ENCODE data around the gene DVL2. TPM values are rescaled to one million over a fixed set of nuclear protein-coding genes. Genes with fewer than 3 reads are reported as not detected.

DVL2 gene
- total RNA-seq, 1 experiment from 2014 or later, result 45.7 TPM

DNA sequence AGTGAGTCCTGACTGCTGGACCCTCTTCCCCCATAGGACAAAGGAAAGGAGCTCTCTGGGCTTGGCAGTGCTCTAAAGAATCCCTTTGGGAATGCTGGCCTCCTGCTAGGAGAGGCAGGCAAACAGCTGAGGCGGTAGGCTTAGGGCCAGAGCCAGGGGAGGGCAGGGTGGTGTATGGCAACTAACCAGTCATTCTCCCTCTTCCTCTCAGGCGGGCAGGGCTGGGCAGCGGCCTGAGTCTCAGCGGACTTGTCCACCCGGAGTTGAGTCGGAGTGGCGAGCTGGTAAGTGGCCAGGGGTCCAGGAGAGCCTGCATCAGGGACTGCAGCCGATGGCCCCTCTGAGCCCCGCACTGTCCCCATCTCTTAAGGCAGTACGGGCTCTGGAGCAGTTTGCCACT, 10.2 kb downstream of the DVL2 start:
- H3K27me3 Mint-ChIP-seq (ENCODE audit: unreplicated experiment), result no peaks in the 10 kb centered on the region
- H3K9me3 Mint-ChIP-seq (ENCODE audit: low read depth, unreplicated experiment), result no peaks in the 10 kb centered on the region
- peaks cover 71% of the 10 kb centered on the region for H3K36me3 Mint-ChIP-seq (ENCODE audit: insufficient read depth, unreplicated experiment)
- H3K4me1 Mint-ChIP-seq (ENCODE audit: low read depth, unreplicated experiment), result no peaks in the 10 kb centered on the region
- no peak overlapping the region for H3K4me3 Mint-ChIP-seq (ENCODE audit: low read depth, unreplicated experiment)
- BruUV-seq (replicated peaks), result no TSS peak
- intact Hi-C loops (cut with micrococcal nuclease; ENCODE audit: unreplicated experiment), result no loop called here
- CTCF ChIA-PET, result no interaction called here
- H3K27ac Mint-ChIP-seq (ENCODE audit: unreplicated experiment), result no peak overlapping the region
- TF ChIP-seq, protein P1, sequence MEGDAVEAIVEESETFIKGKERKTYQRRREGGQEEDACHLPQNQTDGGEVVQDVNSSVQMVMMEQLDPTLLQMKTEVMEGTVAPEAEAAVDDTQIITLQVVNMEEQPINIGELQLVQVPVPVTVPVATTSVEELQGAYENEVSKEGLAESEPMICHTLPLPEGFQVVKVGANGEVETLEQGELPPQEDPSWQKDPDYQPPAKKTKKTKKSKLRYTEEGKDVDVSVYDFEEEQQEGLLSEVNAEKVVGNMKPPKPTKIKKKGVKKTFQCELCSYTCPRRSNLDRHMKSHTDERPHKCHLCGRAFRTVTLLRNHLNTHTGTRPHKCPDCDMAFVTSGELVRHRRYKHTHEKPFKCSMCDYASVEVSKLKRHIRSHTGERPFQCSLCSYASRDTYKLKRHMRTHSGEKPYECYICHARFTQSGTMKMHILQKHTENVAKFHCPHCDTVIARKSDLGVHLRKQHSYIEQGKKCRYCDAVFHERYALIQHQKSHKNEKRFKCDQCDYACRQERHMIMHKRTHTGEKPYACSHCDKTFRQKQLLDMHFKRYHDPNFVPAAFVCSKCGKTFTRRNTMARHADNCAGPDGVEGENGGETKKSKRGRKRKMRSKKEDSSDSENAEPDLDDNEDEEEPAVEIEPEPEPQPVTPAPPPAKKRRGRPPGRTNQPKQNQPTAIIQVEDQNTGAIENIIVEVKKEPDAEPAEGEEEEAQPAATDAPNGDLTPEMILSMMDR (IDR thresholded peaks at IDR 0.05; ENCODE audit: unreplicated experiment), result no peak
- DNase-seq, result no peak

DNA sequence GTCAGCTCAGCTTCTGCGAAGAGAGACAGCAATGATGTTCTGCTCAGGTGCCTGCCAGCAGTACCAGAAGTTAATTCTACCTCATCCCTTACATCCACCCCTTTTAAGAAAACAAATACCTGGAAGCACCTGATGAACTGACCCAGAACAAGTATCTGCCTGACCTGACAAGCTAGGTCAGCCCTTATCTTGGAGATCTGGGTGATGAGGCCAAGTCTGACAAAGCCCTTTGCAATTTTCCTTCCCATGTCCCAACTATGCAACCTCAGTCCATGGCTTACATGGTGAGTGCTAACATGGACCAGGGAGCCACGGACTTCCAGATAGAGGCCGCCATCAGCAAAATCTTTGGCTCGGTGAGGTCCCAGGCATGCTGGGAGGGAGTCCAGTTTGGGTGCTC, 10.9 kb downstream of the DVL2 start:
- H3K27me3 Mint-ChIP-seq (ENCODE audit: unreplicated experiment), result no peaks in the 10 kb centered on the region
- DNase-seq, result no peak
- H3K4me3 Mint-ChIP-seq (ENCODE audit: low read depth, unreplicated experiment), result no peak overlapping the region
- BruUV-seq (replicated peaks), result no TSS peak
- no peaks in the 10 kb centered on the region for H3K4me1 Mint-ChIP-seq (ENCODE audit: low read depth, unreplicated experiment)
- intact Hi-C loops (cut with micrococcal nuclease; ENCODE audit: unreplicated experiment), result no loop called here
- H3K27ac Mint-ChIP-seq (ENCODE audit: unreplicated experiment), result no peak overlapping the region
- peaks cover 71% of the 10 kb centered on the region for H3K36me3 Mint-ChIP-seq (ENCODE audit: insufficient read depth, unreplicated experiment)
- no peaks in the 10 kb centered on the region for H3K9me3 Mint-ChIP-seq (ENCODE audit: low read depth, unreplicated experiment)
- CTCF ChIA-PET, result no interaction called here
- TF ChIP-seq, protein P1 (IDR thresholded peaks at IDR 0.05; ENCODE audit: unreplicated experiment), result no peak

DNA sequence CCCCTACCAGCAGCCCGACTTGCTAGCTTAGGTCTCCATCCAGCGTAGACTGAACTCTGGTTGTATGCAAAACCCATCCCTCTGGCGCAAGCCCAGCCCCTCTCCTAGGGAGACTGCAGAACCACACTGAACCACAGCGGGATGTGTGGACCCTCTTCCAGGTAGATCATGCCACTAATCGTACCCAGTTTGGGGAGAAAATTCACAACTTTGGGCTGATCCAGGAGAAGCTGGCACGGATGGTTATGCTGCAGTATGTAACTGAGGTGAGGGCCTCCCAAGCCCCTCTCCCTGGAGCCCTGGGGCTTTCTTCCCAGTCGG, 11.4 kb downstream of the DVL2 start:
- Mint-ChIP-seq H3K4me3 (ENCODE audit: low read depth, unreplicated experiment) (no peak overlapping the region), H3K4me1 (ENCODE audit: low read depth, unreplicated experiment) (no peaks in the 10 kb centered on the region), H3K36me3 (ENCODE audit: insufficient read depth, unreplicated experiment) (peaks cover 68% of the 10 kb centered on the region), H3K27me3 (ENCODE audit: unreplicated experiment) (no peaks in the 10 kb centered on the region), H3K9me3 (ENCODE audit: low read depth, unreplicated experiment) (no peaks in the 10 kb centered on the region), H3K27ac (ENCODE audit: unreplicated experiment) (no peak overlapping the region)
- no TSS peak for BruUV-seq (replicated peaks)
- CTCF ChIA-PET, result no interaction called here
- TF ChIP-seq, protein P1 (IDR thresholded peaks at IDR 0.05; ENCODE audit: unreplicated experiment), result no peak
- intact Hi-C loops (cut with micrococcal nuclease; ENCODE audit: unreplicated experiment), result no loop called here
- no peak for DNase-seq

DNA sequence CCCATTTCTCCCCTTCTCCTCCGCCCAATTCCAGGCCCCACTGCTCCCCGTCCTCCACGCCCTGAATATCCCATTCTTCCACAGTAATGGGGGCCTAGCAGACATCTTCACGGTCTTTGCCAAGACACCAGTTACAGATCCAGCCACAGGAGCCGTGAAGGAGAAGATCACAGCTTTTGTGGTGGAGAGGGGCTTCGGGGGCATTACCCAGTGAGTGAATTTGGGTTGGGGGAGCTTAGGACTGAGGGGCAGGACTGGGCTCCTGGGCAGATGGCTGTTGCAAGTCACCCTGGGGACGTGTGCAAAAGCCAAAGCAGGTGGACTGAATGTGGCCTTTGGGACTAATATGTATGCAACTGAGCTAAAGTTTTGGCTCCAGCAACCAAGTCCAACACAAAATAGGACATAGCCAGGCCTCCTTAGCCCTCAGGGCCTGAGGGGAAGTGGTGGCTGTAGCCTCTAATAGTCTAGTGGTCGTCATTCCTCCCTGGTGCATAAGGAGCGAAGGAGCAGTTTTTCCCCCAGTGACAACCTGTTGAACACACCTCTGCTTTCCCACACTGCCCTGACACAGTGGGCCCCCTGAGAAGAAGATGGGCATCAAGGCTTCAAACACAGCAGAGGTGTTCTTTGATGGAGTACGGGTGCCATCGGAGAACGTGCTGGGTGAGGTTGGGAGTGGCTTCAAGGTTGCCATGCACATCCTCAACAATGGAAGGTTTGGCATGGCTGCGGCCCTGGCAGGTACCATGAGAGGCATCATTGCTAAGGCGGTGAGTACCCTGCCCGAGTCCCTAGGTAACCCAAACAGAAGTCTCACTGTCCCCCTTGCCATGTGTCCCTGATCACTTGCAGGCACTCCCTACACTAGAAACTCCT, 12.0 kb downstream of the DVL2 start:
- TF ChIP-seq, protein P1 (IDR thresholded peaks at IDR 0.05; ENCODE audit: unreplicated experiment), result no peak
- H3K4me3 Mint-ChIP-seq (ENCODE audit: low read depth, unreplicated experiment), result peak overlapping the region; percentile 96
- H3K4me1 Mint-ChIP-seq (ENCODE audit: low read depth, unreplicated experiment), result no peaks in the 10 kb centered on the region
- no peaks in the 10 kb centered on the region for H3K27me3 Mint-ChIP-seq (ENCODE audit: unreplicated experiment)
- BruUV-seq (replicated peaks), result no TSS peak
- intact Hi-C loops (cut with micrococcal nuclease; ENCODE audit: unreplicated experiment), result no loop called here
- DNase-seq, result no peak
- CTCF ChIA-PET, result interaction anchor here (2.1 kb wide), 1 partner anchor 74 kb away, joined by 11 read pairs; no protein-coding TSS in a partner anchor
- peak overlapping the region; percentile 94 for H3K27ac Mint-ChIP-seq (ENCODE audit: unreplicated experiment)
- no peaks in the 10 kb centered on the region for H3K9me3 Mint-ChIP-seq (ENCODE audit: low read depth, unreplicated experiment)
- H3K36me3 Mint-ChIP-seq (ENCODE audit: insufficient read depth, unreplicated experiment), result peaks cover 62% of the 10 kb centered on the region

All from Calu3 (cell line).